ENCODE results near the gene SMCO4. TPM values are rescaled to one million over a fixed set of nuclear protein-coding genes. Genes with fewer than 3 reads are reported as not detected.

Gene SMCO4
- total and polyA plus RNA-seq, 2 of the 8 experiments (the other 6 are each of a cell fraction or from before 2014, with no cell fraction given) = 33.2 to 53.9 TPM

GRCh38 chr11:93572171-93572570 is 29.0 kb upstream of the SMCO4 start:
- Histone ChIP-seq H3K23ac (ENCODE audit: insufficient read length) (no peak overlapping the region), H4K91ac (replicated peaks; ENCODE audit: insufficient read length, low read length) (no peak overlapping the region), H3K9ac (replicated peaks in 1 of 4; ENCODE audit: extremely low read depth in 1 of 4, low read depth in 3 of 4, low read length in 3 of 4) (no peak overlapping the region), H2BK15ac (ENCODE audit: low read length) (no peak overlapping the region), H3K14ac (ENCODE audit: insufficient read length) (no peak overlapping the region), H3K79me2 (ENCODE audit: control insufficient read depth in 1 of 2, insufficient read depth in 2 of 2, low read length in 2 of 2) (no peaks in the 10 kb centered on the region), H3K36me3 (ENCODE audit: control insufficient read depth in 2 of 4, insufficient read depth in 4 of 4, low read length in 3 of 4) (no peaks in the 10 kb centered on the region), H2AFZ (ENCODE audit: low read length) (no peak overlapping the region), H2BK20ac (ENCODE audit: low read length) (no peak overlapping the region), H3K4ac (replicated peaks; ENCODE audit: insufficient read length, low read depth, low read length) (no peak overlapping the region), H3K4me1 (replicated peaks in 1 of 4; ENCODE audit: control insufficient read depth in 3 of 4, insufficient read depth in 4 of 4, low read length in 3 of 4) (peaks cover 0 to 3% (median 0%) of the 10 kb centered on the region in 4 experiments; a peak in 2 of 7 replicates), H3K27ac (ENCODE audit: low read depth, low read length) (no peak overlapping the region), H4K8ac (ENCODE audit: extremely low read depth, insufficient read depth, low read length) (no peak overlapping the region), H3K27me3 (replicated peaks in 1 of 4; ENCODE audit: control insufficient read depth in 3 of 4, extremely low read depth in 1 of 4, insufficient read depth in 3 of 4, low read length in 3 of 4) (no peaks in the 10 kb centered on the region), H3K4me3 (ENCODE audit: extremely low read depth in 1 of 4, insufficient read depth in 2 of 4, low read depth in 3 of 4, low read length in 4 of 4) (no peak overlapping the region), H3K23me2 (ENCODE audit: low read depth, low read length) (no peaks in the 10 kb centered on the region), H2BK5ac (ENCODE audit: low read depth, low read length) (no peak overlapping the region), H3K18ac (ENCODE audit: extremely low read depth, low read length) (no peak overlapping the region), H3K9me3 (ENCODE audit: insufficient read depth in 2 of 2, low read depth in 1 of 2, low read length in 1 of 2) (no peaks in the 10 kb centered on the region), H4K20me1 (replicated peaks in 1 of 2; ENCODE audit: control insufficient read depth in 1 of 2, insufficient read depth in 2 of 2, low read length in 2 of 2) (no peaks in the 10 kb centered on the region), H2BK120ac (replicated peaks; ENCODE audit: low read depth, low read length) (no peak overlapping the region), H3K56ac (replicated peaks; ENCODE audit: insufficient read length, low read depth, low read length) (no peak overlapping the region), H2AK5ac (ENCODE audit: low read depth, low read length) (no peak overlapping the region), H2BK12ac (ENCODE audit: low read depth, low read length) (no peak overlapping the region), H3K4me2 (ENCODE audit: insufficient read depth in 1 of 2, low read depth in 2 of 2, low read length in 2 of 2) (0 out of 4 replicates have a peak overlapping the region, but pooled peaks of 1 of the 2 experiments have one; percentile 17), H4K5ac (ENCODE audit: insufficient read length, low read depth, low read length) (no peak overlapping the region), H3K79me1 (ENCODE audit: low read depth, low read length) (no peaks in the 10 kb centered on the region)
- ChIA-PET CTCF (ENCODE audit: partially characterized antibody) (no interaction called here), POLR2A (ENCODE audit: partially characterized antibody) (interaction anchor here (0.9 kb wide), 1 partner anchor 9 kb away, joined by 3 read pairs; no protein-coding TSS in a partner anchor)
- FAIRE-seq (no peak), DNase-seq (ENCODE audit: low read depth in 1 of 2, low spot score in 2 of 2) (no peak)
- WGBS, 2 experiments (ENCODE audit: extremely low coverage in 1 of 2, insufficient coverage in 1 of 2, insufficient read length in 1 of 2, insufficient replicate concordance in 2 of 2, low coverage in 1 of 2, low lambda C conversion rate in 2 of 2, missing lambda C conversion rate in 1 of 2) = 86% methylated on average over 1 of the region's 1 CpG; no CpG with 5 or more reads in 1 of the 2 experiments
- no peak for TF ChIP-seq RFX5 (IDR thresholded peaks at IDR 0.05; ENCODE audit: borderline replicate concordance, low read depth, low read length)
- TF ChIP-seq NRF1 (IDR thresholded peaks at IDR 0.05; ENCODE audit: low read depth, low read length) = no peak
- no peak for TF ChIP-seq GTF2F1 (IDR thresholded peaks at IDR 0.05; ENCODE audit: borderline replicate concordance, low read depth, low read length)
